Caki2 (cell line): Measurements from ENCODE around the gene OR51B5. TPM values are rescaled to one million over a fixed set of nuclear protein-coding genes. Genes with fewer than 3 reads are reported as not detected.
A peak's percentile ranks its signal among the peaks of the same experiment; 100 is the strongest.
"Not testable (repeated sequence)": the region's sequence is repeated elsewhere in the genome, so short reads cannot be mapped to it uniquely, and the experiment has no call there.

Experiments used
- DNase-seq: peaks from one replicate; pipeline ENCODE4 v3.0.0-alpha.2; 2015; ENCODE audit warnings: low read depth
- in situ Hi-C: cut with HindIII; loops from 2 replicates; pipeline ENCODE4 v1.10.0; 2016; ENCODE audit warnings: low sequenced_read_pairs, low pct_unique_long_range_greater_than_20kb, mixed read lengths
- total RNA-seq: library from RNA; depleted of rRNA; stranded (reverse); fragments of >200 nt; shearing (Covaris generic); gene quantifications from 2 replicates; pipeline ENCODE4 v1.2.3, GENCODE V29; 2014; ENCODE audit warnings: low replicate concordance; rRNA removed

Gene OR51B5, protein sequence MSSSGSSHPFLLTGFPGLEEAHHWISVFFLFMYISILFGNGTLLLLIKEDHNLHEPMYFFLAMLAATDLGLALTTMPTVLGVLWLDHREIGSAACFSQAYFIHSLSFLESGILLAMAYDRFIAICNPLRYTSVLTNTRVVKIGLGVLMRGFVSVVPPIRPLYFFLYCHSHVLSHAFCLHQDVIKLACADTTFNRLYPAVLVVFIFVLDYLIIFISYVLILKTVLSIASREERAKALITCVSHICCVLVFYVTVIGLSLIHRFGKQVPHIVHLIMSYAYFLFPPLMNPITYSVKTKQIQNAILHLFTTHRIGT
- not detected in 2 replicates for total RNA-seq

DNA sequence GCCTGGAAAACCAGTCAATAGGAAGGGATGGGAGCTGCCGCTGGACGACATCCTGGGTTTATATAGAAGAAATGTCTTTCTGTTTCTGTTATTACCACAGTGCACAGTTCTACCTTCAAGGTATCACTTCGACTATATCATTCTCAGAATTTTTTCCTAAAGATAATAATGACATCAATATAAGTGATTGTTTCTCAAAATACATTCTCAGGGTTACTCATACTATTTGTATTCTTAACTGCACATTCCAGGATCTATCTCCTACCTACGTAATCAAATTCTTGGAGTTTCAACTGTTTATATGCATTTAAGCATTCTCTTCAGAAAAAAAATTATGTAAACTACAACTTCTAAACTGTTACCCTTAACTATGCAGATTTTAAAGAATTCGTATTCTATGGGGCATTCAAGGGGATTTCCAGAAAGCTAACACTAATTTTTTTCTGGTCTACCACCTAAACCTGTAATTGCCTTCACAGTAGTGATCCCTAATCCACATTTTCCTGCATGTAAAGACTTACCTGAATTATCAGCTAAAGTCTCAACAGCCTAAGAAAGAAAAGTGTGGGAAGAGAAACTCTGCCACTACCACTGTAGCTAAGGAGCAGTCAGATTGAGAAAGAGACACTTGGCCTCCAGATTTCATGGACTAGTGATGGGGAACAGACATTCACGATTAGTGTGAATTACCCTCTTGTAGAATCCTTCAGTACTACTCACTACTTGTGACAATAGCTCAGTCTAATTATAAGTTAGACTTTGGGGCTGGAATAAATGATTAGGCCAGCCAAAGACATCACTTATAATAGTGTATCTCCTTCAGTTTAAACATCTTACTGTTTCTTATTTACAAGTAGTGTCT, at the start of gene OR51B5:
OR51B5 (minus strand) TSS at position 51 of the 862 bp plus-strand sequence; CDS start at position 51, 0 bp downstream.
- DNase-seq = no peak
- in situ Hi-C loops = no loop called here

DNA sequence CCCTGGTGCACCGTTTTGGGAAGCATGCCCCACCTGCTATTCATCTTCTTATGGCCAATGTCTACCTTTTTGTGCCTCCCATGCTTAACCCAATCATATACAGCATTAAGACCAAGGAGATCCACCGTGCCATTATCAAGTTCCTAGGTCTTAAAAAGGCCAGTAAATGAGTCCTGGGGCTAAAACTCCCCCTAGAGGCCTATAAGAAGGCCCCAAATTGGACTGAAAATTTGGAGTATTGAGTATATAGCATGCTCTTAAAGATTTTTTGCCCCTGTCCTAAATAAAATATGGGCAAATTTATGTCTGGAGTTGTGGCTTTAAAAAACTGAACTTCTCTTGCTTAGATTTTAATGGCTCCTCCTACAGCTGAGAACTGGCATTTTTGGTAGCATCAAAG, 46.9 kb upstream of the OR51B5 start:
- in situ Hi-C loops = no loop called here
- no peak for DNase-seq

DNA sequence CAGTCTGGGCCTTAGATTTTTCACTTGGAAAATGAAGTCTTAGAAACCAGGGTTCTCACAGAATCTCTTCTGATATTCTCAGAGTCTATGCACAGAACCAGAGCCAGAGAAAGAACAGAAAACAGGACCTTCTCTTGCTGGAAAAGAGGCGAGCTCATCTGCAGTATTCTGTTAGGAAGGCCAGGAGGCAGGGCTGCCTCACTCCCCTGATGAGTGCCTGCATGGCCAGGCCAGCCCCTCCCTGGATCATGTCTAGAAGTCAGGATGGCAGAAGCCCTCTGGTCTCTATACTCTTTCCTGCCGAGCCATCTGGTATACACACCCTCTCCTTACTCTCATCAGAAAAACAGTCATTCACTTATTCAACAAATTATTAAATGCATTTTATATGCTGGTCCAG, 41.0 kb upstream of the OR51B5 start:
- no peak for DNase-seq
- in situ Hi-C loops = no loop called here

DNA sequence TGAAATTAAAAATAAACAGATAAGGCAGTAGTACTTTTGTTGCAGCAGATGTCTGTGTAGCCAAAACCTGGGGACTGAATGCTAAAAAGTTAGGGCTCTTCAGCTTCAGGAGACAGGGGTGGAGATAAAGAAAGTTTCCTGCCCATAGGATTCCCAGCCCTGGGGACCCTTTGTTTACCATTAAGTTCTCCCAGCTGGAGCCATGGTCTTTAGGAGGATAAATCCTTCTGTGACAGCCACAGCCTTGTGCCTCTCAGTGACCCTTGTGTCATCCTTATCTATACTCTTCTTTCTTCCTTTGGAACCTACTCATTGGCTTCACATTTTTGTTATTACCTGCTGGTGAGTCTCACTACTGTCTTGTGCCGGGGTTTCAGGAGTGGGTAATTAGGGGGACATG, 40.3 kb upstream of the OR51B5 start, which contains the start of gene OR51M1:
OR51M1 (plus strand) TSS at position 237 of the 400 bp plus-strand sequence. CDS start 5,587 bp downstream, outside the sequence.
- DNase-seq = no peak
- in situ Hi-C loops = no loop called here

DNA sequence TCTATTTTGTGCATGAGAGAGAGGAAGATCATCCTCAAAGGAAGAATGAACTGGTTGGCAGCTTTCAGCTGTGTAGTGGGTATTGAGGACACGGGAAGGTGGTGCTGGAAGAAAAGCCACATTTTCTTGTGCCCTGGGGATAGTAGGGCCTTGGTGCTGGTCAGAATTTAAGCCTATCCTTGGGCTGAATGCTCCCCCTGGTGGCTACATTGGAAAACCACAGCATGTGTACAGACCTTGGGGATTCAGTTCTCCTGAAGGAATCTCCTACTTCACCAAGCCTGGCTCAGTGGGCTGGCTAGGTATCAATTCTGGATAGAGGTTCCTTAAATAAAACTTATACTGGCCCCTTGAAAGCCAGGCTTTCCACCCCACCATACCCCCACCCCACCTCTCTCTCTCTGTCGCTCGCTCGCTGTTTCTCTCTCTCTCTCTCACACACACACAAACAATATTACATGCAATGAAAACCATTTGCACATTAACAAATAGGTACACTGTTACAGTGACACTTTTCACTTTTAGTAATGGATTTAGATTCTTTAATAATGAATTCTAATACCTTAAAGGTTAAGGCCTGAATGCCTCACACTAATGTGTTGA, 37.5 kb upstream of the OR51B5 start:
- in situ Hi-C loops = no loop called here
- peak; percentile 10 for DNase-seq

DNA sequence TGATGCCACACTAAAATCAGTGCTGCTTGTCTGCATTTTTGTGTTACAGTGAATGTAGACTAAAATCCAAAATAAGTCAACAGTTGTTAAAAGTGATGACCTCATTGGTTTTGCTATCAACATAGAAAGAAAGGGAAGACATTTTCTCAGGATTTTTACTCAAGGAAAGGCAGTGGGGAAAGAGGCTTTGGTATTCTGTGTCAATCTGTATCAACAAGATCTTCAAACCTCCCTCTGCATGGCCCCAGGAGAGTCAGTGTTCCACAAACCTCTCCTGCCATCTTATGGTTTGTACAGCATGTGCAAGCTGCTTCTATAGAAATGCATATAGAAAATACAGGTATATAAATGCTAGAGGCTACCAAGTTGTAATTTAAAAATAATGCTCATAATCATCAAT, 26.5 kb upstream of the OR51B5 start:
- no peak for DNase-seq
- in situ Hi-C loops = no loop called here

DNA sequence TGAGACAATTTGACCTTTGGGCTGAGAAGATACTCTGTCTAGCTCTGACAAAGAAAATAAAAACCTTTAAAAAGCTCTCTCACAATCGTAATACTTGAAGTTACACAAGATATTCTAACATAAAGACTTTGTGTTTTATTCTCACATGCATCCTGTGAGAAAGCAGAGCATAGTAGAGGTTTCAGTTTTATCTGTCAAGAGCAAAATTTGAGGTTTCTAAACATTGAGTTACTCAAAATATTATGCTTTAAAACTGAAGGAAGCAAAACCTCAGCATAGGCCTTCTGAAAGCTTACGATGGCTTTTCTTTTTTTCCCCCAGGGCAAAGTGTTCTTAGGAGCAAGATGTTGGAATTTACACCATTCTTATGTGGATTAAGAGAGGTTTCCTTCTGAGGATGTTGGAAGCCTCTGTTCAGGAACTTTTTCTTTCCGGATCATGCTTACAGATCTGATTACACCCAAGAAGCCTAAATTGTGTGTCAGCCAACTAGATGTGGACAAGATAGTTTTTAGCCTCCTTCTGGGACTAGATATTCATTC, 25.2 kb upstream of the OR51B5 start:
- in situ Hi-C loops = no loop called here
- no peak for DNase-seq

DNA sequence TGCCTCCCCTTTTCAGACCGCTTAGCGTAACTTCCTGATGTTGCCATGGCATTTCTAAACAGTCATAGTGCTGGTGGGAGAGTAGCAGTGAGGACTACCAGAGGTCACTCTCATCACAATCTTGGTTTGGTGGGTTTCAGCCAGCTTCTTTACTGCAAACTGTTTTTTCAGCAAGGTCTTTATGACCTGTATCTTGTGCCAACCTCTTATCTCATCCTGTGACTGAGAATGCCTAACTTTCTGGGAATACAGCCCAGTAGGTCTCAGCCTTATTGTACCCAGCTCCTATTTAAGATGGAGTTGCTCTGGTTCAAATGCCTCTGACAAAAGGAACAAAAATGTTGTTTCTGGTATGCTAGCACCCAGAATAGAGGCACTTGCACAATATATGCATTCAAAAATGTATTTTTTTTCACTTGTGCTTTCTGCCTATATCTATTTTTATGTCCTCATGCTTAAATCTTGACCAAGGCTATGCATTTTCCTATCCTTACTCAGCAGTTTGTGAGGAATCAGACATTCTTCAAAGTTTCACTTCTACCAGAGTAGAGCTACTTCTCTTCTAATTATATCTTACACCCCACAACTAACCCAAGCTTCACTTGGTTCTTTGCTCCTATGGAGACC, 24.2 kb upstream of the OR51B5 start:
- in situ Hi-C loops = no loop called here
- no peak for DNase-seq

DNA sequence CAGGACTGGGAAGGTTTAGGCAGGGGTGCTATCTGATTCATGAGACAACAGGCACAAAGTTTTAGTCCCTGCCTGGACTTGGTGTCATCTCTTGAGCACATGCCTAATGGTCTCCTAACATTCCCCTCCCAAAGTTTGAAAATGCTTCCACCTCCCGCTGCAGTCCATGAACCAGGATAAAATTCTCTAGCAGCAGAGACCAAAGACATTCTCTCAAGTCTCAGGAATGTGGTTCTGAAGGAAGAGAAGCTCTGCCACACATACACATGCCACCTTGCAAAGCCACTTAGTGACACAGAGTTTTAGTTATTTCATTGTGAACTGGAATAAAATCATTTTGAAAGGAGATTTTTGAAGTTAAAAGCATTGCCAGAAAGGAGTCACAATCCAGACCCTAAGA, 23.5 kb upstream of the OR51B5 start:
- in situ Hi-C loops = no loop called here
- no peak for DNase-seq

DNA sequence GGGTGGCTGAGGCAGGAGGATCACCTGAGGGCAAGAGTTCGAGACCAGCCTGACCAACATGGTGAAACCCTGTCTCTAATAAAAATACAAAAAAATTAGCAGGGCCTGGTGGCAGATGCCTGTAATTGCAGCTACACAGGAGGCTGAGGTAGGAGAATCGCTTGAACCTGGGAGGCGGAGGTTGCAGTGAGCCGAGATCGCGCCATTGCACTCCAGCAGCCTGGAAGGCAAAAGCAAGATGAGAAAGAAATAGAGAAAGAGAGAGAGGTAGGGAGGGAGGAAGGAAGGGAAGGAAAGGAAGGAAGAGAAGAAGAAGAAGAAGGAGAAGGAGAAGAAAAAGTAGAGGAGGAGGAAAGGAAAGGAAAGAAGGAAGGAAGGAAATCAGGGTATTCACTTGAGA, 23.0 kb upstream of the OR51B5 start:
- in situ Hi-C loops, DNase-seq: not testable (repeated sequence)

DNA sequence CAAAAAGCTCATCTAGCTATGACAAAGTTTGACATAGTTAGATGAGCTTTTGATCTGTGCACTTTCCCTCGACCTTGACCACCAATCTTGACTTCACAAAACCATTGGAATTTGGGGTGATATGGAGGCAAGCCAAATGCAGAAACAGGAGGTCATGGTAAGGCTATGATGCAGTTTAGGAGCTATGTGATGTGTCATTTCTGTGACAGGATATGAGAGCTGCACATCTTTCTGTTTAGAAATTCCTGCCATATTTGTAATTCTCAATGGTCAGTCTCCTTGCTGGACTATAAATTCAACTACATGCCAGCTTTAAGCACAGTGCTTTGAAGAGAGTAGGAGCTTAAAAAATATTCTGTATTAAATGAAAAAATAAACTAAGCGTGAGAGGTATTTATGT, 20.9 kb upstream of the OR51B5 start:
- in situ Hi-C loops = no loop called here
- no peak for DNase-seq

DNA sequence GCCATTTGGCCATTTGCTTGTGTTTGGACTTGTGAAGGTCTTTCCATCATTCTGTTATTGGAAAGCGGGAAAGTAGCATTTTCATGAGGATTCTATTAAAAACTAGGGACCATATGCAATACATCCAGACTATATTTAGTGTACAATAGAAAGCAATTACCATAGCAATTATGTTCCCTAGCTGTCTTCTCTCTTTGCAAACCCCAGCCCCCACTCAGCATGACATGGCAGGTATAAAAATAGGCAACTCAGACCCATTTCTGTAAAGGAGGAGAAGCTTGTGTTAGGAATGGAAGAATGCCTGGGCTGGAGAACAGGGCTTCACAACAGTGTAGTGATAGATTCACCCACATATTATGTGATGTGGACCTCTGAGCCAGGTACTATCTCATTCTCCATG, 20.4 kb upstream of the OR51B5 start:
- no peak for DNase-seq
- in situ Hi-C loops = no loop called here

DNA sequence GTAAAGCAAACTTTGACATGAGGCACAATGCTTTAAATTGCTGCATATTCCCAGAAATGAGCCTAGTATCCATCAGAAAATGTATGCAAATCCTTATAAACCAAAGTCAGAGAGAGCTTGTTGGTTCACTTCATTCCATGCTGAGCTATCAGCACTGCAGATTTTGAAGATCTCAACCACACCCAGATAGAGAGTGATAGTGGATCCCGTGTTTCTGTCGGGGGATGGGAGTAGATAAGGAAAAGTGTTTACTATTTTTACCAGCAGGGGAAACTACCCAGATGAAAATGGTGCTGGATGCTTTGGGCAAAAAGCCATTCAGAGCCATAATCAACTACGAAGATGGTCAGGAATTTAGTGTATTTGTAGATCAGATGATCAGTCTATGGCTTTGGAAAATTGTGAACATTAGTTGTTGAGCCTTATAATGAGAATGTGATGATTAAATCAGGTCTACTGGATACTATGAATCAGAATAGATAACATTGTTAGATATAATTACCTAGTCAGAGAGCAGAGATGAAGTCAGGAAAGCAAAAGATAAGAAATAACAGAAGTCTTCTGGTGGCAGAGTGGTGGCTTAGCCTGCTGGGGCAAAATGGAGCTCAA, 18.8 kb upstream of the OR51B5 start:
- in situ Hi-C loops = no loop called here
- DNase-seq = no peak

DNA sequence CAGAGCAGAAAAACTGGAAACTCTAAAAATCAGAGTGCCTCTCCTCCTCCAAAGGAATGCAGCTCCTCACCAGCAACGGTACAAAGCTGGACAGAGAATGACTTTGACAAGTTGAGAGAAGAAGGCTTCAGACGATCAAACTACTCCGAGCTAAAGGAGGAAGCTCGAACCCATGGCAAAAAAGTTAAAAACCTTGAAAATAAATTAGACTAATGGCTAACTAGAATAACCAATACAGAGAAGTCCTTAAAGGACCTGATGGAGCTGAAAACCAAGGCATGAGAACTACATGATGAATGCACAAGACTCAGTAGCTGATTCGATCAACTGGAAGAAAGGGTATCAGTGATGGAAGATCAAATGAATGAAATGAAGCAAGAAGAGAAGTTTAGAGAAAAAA, 12.7 kb upstream of the OR51B5 start:
- DNase-seq, in situ Hi-C loops: not testable (repeated sequence)

DNA sequence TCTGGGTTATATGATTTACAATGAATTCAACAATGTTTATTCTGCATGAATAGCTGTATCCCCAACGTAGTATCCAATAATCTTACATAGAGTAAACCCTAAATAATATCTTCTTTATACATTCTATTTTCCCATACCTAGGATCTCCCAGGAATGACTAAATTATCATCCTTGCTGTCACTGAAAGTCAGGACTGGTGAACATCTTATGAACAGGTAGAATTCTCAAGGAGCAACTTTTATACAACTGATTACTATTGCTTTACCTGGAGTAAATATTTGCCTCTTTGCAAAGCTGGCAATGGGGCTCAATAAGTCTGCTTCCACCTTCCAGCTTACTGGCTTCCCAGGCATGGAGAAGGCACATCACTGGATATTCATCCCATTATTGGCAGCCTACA, 7.9 kb upstream of the OR51B5 start, which contains the start of gene OR51B6:
OR51B6 (plus strand) TSS at position 301 of the 400 bp plus-strand sequence; CDS start at position 301, 0 bp downstream.
- no peak for DNase-seq
- in situ Hi-C loops = no loop called here

DNA sequence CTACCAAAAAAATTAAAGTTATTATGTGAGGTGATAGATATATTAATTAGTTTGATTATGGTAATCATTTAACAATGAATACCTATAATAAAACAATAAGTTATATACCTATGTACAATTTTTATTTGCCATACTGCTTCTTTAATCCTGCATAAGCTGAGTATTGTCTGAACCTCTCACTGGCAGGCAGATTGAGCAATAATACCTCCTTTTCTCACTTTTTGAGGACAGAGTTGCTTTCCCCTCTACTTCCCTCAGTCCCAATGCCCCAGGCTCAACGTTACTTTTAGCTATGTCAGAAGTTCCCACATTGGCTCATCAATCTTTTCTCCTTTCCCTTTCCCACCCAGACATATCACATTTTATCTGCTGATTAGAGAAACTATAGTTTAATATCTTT, 6.2 kb upstream of the OR51B5 start:
- in situ Hi-C loops = no loop called here
- DNase-seq = no peak

DNA sequence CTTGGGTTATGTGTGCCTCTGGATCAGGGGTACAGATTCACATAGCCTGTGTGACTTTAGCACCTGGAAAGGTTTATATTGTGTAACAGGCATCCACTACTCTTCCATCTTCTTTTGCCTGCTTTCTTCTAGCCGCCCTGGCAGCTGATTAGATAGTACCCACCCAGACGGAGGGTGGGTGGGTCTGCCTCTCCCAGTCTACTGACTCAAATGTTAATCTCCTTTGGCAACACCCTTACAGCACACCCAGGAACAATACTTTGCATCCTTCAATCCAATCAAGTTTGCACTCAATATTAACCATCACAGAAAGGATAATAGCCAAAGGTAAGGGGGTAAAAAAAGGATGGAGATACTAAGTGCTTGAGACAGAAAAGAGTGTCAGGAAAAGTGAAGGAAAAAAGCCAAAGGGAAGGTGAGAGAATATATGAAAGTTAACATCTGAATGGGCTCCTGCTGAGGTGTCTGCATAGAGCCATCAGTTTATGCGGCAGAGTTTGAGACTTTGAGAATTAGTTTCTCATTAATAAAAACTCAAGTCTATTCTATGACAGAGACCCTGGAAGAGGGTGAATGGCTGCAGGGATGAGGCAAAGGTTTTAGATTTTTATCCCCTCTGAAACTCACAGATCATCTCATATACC, 5.3 kb upstream of the OR51B5 start:
- no peak for DNase-seq
- in situ Hi-C loops = no loop called here
